Measurements from ENCODE around the gene KRT20.

- no peak for TF ChIP-seq CTCF (IDR thresholded peaks at IDR 0.05)
- TF ChIP-seq POLR2A (IDR thresholded peaks at IDR 0.05), result no peak
Measured at GRCh38 chr17:40896916-40897455, 11.9 kb upstream of the KRT20 start.
